ENCODE data around the gene ABCE1. TPM values are rescaled to one million over a fixed set of nuclear protein-coding genes. Genes with fewer than 3 reads are reported as not detected.

The ABCE1 gene
- polyA plus RNA-seq, 1 donor (not counting 4 experiments of a cell fraction or from before 2014, with no cell fraction given): 110 TPM

DNA sequence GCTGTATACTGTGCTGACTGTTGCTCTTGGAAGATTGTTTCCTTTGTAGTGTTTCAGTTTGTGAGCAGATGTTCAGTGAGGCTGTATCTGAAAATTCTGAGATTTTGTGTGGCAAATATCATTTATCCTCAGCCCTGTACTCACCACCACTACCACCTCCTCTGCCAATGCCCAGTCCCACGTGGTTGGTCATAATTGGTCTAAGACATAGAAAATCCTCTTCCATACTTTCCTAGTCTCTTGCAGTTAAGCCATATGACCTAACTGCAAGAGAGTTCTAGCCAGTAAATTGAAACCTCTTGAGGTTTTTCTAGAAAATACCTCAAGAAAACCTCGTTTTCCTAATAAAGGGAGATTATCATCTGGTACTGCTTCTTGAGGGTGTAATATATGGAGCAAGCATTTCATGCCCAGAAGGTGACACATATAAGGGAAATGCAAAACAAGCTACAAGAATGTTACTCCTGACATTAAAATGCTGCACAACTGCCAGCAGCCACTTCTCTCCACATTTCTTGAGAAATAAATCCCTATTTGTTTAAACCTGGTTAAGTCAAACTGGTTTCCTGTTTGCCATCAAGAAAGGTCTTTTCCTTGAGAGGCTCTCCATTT, 32.8 kb downstream of the ABCE1 start:
- Histone ChIP-seq H4K20me1 (ENCODE audit: control insufficient read depth, extremely low read depth, insufficient read depth, low read length) (no peaks in the 10 kb centered on the region), H3K27ac (ENCODE audit: control insufficient read depth, insufficient read depth, low read length) (no peak overlapping the region), H3K4me1 (ENCODE audit: control insufficient read depth, extremely low read depth, insufficient read depth, low read length) (no peaks in the 10 kb centered on the region), H3K9ac (ENCODE audit: control insufficient read depth, extremely low read depth, insufficient read depth, low read length) (no peak overlapping the region), H3K9me3 (ENCODE audit: control insufficient read depth, low read depth, low read length) (no peaks in the 10 kb centered on the region), H3K4me2 (ENCODE audit: control insufficient read depth, extremely low read depth, insufficient read depth, low read depth, low read length) (no peak overlapping the region), H3K9me1 (ENCODE audit: control insufficient read depth, extremely low read depth, insufficient read depth, low read length) (no peaks in the 10 kb centered on the region), H2AFZ (ENCODE audit: control insufficient read depth, low read length) (no peak overlapping the region), H3K27me3 (ENCODE audit: control insufficient read depth, extremely low read depth, insufficient read depth, low read length) (no peaks in the 10 kb centered on the region), H3K79me2 (ENCODE audit: control insufficient read depth, insufficient read depth, low read length) (no peaks in the 10 kb centered on the region), H3K4me3 (ENCODE audit: control insufficient read depth in 2 of 3, extremely low read depth in 1 of 3, insufficient read depth in 2 of 3, low read depth in 1 of 3, low read length in 3 of 3) (no peak overlapping the region), H3K36me3 (ENCODE audit: control insufficient read depth in 2 of 2, extremely low read depth in 1 of 2, insufficient read depth in 2 of 2, low read length in 2 of 2) (peaks cover 2 to 21% of the 10 kb centered on the region in 2 experiments)
- FAIRE-seq (no peak), DNase-seq (ENCODE audit: low read depth, low spot score) (no peak)
- TF ChIP-seq, protein P1, sequence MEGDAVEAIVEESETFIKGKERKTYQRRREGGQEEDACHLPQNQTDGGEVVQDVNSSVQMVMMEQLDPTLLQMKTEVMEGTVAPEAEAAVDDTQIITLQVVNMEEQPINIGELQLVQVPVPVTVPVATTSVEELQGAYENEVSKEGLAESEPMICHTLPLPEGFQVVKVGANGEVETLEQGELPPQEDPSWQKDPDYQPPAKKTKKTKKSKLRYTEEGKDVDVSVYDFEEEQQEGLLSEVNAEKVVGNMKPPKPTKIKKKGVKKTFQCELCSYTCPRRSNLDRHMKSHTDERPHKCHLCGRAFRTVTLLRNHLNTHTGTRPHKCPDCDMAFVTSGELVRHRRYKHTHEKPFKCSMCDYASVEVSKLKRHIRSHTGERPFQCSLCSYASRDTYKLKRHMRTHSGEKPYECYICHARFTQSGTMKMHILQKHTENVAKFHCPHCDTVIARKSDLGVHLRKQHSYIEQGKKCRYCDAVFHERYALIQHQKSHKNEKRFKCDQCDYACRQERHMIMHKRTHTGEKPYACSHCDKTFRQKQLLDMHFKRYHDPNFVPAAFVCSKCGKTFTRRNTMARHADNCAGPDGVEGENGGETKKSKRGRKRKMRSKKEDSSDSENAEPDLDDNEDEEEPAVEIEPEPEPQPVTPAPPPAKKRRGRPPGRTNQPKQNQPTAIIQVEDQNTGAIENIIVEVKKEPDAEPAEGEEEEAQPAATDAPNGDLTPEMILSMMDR (optimal IDR thresholded peaks at IDR 0.05 in 1 of 3, IDR thresholded peaks at IDR 0.05 in 1 of 3, conservative IDR thresholded peaks at IDR 0.05 in 1 of 3; ENCODE audit: extremely low read depth in 1 of 3, insufficient read depth in 2 of 3, low read length in 3 of 3): no peak
- no peak for TF ChIP-seq EZH2 (IDR thresholded peaks at IDR 0.05; ENCODE audit: low read length)
- dilution Hi-C loops (cut with MboI; ENCODE audit: extremely low pct_ligation_motif_present, low sequenced_read_pairs): no loop called here

DNA sequence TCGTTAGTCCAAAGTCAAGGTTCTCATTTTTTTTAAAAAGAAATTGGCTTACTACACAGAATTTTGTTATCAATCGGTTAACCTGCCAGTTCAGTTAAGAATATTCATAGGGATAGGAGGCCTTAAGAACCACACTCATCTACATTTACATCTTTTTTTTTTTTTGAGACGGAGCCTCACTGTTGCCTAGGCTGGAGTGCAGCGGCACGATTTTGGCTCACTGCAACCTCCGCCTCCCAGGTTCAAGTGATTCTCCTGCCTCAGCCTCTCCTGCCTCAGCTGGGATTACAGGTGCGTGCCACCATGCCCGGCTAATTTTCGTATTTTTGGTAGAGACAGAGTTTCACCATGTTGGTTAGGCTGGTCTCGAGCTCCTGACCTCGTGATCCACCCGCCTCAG, 33.7 kb downstream of the ABCE1 start:
- FAIRE-seq (no peak), DNase-seq (ENCODE audit: low read depth, low spot score) (no peak)
- H2AFZ ChIP-seq (ENCODE audit: control insufficient read depth, low read length): no peak overlapping the region
- no peak overlapping the region for H3K9ac ChIP-seq (ENCODE audit: control insufficient read depth, extremely low read depth, insufficient read depth, low read length)
- no peak overlapping the region for H3K27ac ChIP-seq (ENCODE audit: control insufficient read depth, insufficient read depth, low read length)
- no peaks in the 10 kb centered on the region for H3K27me3 ChIP-seq (ENCODE audit: control insufficient read depth, extremely low read depth, insufficient read depth, low read length)
- H4K20me1 ChIP-seq (ENCODE audit: control insufficient read depth, extremely low read depth, insufficient read depth, low read length): no peaks in the 10 kb centered on the region
- H3K4me1 ChIP-seq (ENCODE audit: control insufficient read depth, extremely low read depth, insufficient read depth, low read length): no peaks in the 10 kb centered on the region
- H3K4me2 ChIP-seq (ENCODE audit: control insufficient read depth, extremely low read depth, insufficient read depth, low read depth, low read length): no peak overlapping the region
- no peak overlapping the region for H3K4me3 ChIP-seq (ENCODE audit: control insufficient read depth in 2 of 3, extremely low read depth in 1 of 3, insufficient read depth in 2 of 3, low read depth in 1 of 3, low read length in 3 of 3)
- dilution Hi-C loops (cut with MboI; ENCODE audit: extremely low pct_ligation_motif_present, low sequenced_read_pairs): no loop called here
- TF ChIP-seq, protein P1 (optimal IDR thresholded peaks at IDR 0.05 in 1 of 3, IDR thresholded peaks at IDR 0.05 in 1 of 3, conservative IDR thresholded peaks at IDR 0.05 in 1 of 3; ENCODE audit: extremely low read depth in 1 of 3, insufficient read depth in 2 of 3, low read length in 3 of 3): no peak
- no peak for TF ChIP-seq EZH2 (IDR thresholded peaks at IDR 0.05; ENCODE audit: low read length)
- H3K9me3 ChIP-seq (ENCODE audit: control insufficient read depth, low read depth, low read length): no peaks in the 10 kb centered on the region
- H3K9me1 ChIP-seq (ENCODE audit: control insufficient read depth, extremely low read depth, insufficient read depth, low read length): no peaks in the 10 kb centered on the region
- peaks cover 2 to 12% of the 10 kb centered on the region in 2 experiments for H3K36me3 ChIP-seq (ENCODE audit: control insufficient read depth in 2 of 2, extremely low read depth in 1 of 2, insufficient read depth in 2 of 2, low read length in 2 of 2)
- no peaks in the 10 kb centered on the region for H3K79me2 ChIP-seq (ENCODE audit: control insufficient read depth, insufficient read depth, low read length)
